HG03060 (cell line): ENCODE measurements around the gene PLXNC1.

Experiments used
- ATAC-seq: cut with Tn5 transposase; IDR thresholded peaks from one replicate; pipeline ENCODE4 v1.9.1; 2021; ENCODE audit warnings: low read depth, moderate number of reproducible peaks; ENCODE audit not compliant: unreplicated experiment

The PLXNC1 gene

GRCh38 chr12:94326727-94327126 lies 178.3 kb downstream of the PLXNC1 start:
- no peak for ATAC-seq

GRCh38 chr12:94327809-94328208 lies 179.4 kb downstream of the PLXNC1 start:
- no peak for ATAC-seq

GRCh38 chr12:94329366-94329765 lies 181.0 kb downstream of the PLXNC1 start:
- no peak for ATAC-seq

GRCh38 chr12:94333396-94333795 lies 185.0 kb downstream of the PLXNC1 start:
- no peak for ATAC-seq

- no peak for ATAC-seq
These were observed 188.0 kb downstream of the PLXNC1 start for GRCh38 chr12:94336211-94336925.

GRCh38 chr12:94338006-94338794 lies 189.8 kb downstream of the PLXNC1 start:
- no peak for ATAC-seq

- ATAC-seq, result no peak
These were observed 192.2 kb downstream of the PLXNC1 start for GRCh38 chr12:94340573-94340972.

- ATAC-seq, result no peak
These were observed 204.8 kb downstream of the PLXNC1 start for GRCh38 chr12:94353130-94353529.
